ENCODE results near the gene MTF1. TPM values are rescaled to one million over a fixed set of nuclear protein-coding genes. Genes with fewer than 3 reads are reported as not detected.
"Not testable (repeated sequence)": the region's sequence is repeated elsewhere in the genome, so short reads cannot be mapped to it uniquely, and the experiment has no call there.

The MTF1 gene
- total RNA-seq, 2 donors from 2014 or later = 22.1 to 33.9 TPM

DNA sequence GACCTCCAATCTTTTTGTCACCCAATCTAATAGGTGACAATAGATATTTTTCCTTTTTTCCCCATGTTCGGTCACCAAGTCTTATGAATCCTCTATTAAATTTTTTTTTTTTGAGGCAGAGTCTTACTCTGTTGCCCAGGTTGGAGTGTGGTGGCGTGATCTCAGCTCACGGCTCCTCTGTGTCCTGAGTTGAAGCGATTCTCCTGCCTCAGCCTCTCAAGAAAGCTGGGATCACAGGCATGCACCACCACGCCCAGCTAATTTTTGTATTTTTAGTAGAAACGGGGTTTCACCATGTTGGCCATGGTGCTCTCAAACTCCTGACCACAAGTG is 42.5 kb upstream of the MTF1 start:
- DNase-seq = no peak
- Histone ChIP-seq H3K9ac (ENCODE audit: low read depth in 2 of 2, low read length in 2 of 2) (no peak overlapping the region), H3K27ac (no peak overlapping the region), H3K9me3 (no peaks in the 10 kb centered on the region), H3K36me3 (no peaks in the 10 kb centered on the region), H3K4me3 (no peak overlapping the region), H3K27me3 (no peaks in the 10 kb centered on the region), H3K4me1 (no peaks in the 10 kb centered on the region)
- TF ChIP-seq, protein P1, sequence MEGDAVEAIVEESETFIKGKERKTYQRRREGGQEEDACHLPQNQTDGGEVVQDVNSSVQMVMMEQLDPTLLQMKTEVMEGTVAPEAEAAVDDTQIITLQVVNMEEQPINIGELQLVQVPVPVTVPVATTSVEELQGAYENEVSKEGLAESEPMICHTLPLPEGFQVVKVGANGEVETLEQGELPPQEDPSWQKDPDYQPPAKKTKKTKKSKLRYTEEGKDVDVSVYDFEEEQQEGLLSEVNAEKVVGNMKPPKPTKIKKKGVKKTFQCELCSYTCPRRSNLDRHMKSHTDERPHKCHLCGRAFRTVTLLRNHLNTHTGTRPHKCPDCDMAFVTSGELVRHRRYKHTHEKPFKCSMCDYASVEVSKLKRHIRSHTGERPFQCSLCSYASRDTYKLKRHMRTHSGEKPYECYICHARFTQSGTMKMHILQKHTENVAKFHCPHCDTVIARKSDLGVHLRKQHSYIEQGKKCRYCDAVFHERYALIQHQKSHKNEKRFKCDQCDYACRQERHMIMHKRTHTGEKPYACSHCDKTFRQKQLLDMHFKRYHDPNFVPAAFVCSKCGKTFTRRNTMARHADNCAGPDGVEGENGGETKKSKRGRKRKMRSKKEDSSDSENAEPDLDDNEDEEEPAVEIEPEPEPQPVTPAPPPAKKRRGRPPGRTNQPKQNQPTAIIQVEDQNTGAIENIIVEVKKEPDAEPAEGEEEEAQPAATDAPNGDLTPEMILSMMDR (IDR thresholded peaks at IDR 0.05) = no peak
- intact Hi-C loops (cut with DNase I) = no loop called here

DNA sequence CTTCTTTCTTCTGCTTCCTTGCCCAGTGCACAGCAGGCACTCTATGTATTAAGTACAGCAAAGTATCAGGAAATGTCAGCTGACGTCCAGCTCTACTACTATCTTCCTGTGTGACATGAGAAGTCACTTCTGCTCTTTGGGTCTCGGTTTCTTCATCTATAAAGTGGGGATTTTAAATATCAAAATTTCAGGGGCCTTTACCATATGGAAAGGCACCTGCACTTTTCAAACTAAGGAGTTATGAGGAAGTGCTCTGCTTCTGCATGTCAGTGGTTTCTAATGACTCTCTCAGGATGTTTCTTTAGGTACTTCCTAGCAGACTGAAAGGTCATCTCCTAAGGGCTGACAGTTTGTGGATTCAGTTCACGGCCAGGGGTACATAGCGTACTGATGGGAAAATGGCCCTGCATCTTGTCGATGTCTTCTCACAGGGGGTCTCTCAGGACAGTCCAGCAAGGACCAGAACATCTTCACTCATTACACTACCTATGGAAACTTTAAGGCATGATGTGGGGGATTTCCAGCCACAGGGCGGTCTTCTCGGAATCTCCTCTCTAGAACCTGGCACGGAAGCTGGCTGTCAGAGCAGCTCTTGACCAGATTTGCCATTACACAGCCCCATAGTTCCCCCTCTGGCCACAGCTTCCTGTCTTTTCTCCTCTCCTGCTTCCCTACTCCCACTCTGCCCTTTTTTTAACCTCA is 42.0 kb upstream of the MTF1 start:
- H3K9me3 ChIP-seq = no peaks in the 10 kb centered on the region
- no peak overlapping the region for H3K9ac ChIP-seq (ENCODE audit: low read depth in 2 of 2, low read length in 2 of 2)
- intact Hi-C loops (cut with DNase I) = no loop called here
- no peak overlapping the region for H3K27ac ChIP-seq
- no peaks in the 10 kb centered on the region for H3K4me1 ChIP-seq
- H3K27me3 ChIP-seq = no peaks in the 10 kb centered on the region
- no peaks in the 10 kb centered on the region for H3K36me3 ChIP-seq
- no peak overlapping the region for H3K4me3 ChIP-seq
- DNase-seq = no peak
- TF ChIP-seq, protein P1 (IDR thresholded peaks at IDR 0.05) = no peak

DNA sequence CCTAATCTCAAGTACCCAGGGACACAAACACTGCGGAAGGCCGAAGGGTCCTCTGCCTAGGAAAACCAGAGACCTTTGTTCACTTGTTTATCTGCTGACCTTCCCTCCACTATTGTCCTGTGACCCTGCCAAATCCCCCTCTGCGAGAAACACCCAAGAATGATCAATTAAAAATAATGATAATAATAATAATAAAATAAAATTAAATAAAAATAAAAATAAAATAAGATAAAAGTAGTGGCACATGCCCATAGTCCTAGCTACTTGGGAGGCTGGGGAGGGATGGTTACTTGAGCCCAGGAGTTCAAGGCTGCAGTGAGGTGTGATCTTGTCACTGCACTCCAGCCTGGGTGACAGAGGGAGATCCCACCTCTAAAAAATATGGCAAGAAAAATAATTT is 38.2 kb upstream of the MTF1 start:
- H3K36me3 ChIP-seq; H3K27me3 ChIP-seq; H3K9ac ChIP-seq (ENCODE audit: low read depth in 2 of 2, low read length in 2 of 2); H3K9me3 ChIP-seq; DNase-seq; intact Hi-C loops (cut with DNase I); H3K4me1 ChIP-seq; H3K27ac ChIP-seq; H3K4me3 ChIP-seq: not testable (repeated sequence)

DNA sequence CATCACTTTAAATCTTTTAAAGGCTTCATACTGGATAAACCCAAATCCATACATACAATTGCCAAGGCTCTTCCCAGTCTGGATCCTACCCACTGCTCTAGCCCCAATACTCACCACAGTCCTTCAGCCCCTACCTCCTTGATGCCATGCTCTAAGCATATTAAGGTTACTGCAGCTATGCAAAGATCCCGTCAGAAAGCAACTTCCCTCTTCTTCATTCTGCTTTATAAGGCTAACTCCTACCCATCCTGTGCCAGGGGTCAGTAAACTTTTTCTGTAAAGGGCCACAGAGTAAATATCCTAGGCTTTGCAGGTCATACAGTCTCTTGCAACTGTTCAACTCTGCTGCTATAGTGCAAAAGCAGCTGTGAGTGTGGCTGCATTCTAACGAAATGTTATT is 34.3 kb upstream of the MTF1 start:
- H3K9me3 ChIP-seq = no peaks in the 10 kb centered on the region
- no peak overlapping the region for H3K27ac ChIP-seq
- no peak overlapping the region for H3K4me3 ChIP-seq
- intact Hi-C loops (cut with DNase I) = loop anchor here (5.0 kb wide), 1 partner anchor 84 kb away; no protein-coding TSS in a partner anchor
- no peak for DNase-seq
- no peak overlapping the region for H3K9ac ChIP-seq (ENCODE audit: low read depth in 2 of 2, low read length in 2 of 2)
- H3K36me3 ChIP-seq = no peaks in the 10 kb centered on the region
- TF ChIP-seq, protein P1 (IDR thresholded peaks at IDR 0.05) = no peak
- H3K4me1 ChIP-seq = no peaks in the 10 kb centered on the region
- no peaks in the 10 kb centered on the region for H3K27me3 ChIP-seq

DNA sequence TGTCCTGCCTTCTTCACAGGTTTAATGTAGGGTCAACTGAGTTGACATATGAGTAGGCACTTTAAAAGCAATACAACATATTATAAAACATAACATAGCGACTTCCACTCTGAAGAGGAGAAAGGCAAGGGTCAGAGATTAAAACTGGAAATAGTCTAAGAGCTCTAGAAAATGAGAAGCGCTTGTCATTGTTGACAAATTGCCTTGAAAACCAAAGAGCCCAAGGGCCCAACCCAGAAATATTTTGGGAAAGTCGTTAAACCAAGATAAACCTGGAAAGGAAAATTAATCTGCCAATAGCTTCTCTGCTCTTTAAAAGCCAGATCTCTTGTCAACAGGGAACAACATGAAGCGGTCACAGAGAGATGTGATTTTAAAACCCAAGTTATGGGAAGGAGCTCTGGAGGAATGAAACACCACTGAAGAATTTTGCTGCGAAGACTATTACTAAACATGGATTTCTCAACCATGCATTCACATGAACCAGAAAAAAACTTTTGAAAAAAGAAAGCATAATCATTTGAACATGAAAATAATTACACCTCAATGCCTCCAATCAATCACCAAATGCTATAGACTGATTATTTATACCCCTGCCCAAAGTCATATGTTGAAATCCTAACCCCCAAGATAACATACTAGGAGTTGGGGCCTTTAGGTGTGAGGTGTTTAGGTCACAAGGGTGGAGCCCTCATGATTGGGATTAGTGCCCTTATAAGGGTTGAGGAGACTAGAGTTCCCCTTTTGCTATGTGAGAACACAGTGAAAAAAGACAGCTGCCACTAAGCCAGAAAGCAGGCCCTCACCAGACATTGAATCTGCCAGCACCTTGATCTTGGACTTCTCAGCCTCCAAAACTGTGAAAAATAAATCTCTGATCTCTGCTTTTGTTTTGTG is 33.0 kb upstream of the MTF1 start:
- H3K27ac ChIP-seq = no peak overlapping the region
- H3K4me3 ChIP-seq = no peak overlapping the region
- H3K9me3 ChIP-seq = no peaks in the 10 kb centered on the region
- H3K9ac ChIP-seq (ENCODE audit: low read depth in 2 of 2, low read length in 2 of 2) = no peak overlapping the region
- H3K4me1 ChIP-seq = no peaks in the 10 kb centered on the region
- peaks cover 3% of the 10 kb centered on the region for H3K36me3 ChIP-seq
- no peak for DNase-seq
- intact Hi-C loops (cut with DNase I) = loop anchor here (5.0 kb wide), 1 partner anchor 85 kb away; no protein-coding TSS in a partner anchor
- TF ChIP-seq, protein P1 (IDR thresholded peaks at IDR 0.05) = no peak
- H3K27me3 ChIP-seq = no peaks in the 10 kb centered on the region

Measured in colonic mucosa (tissue), 4 donors.